ENCODE results near the gene PRDM15. TPM values are rescaled to one million over a fixed set of nuclear protein-coding genes. Genes with fewer than 3 reads are reported as not detected.

The PRDM15 gene
- total RNA-seq, 4 donors from 2014 or later: 5.3 to 6.8 (median 5.8) TPM

DNA sequence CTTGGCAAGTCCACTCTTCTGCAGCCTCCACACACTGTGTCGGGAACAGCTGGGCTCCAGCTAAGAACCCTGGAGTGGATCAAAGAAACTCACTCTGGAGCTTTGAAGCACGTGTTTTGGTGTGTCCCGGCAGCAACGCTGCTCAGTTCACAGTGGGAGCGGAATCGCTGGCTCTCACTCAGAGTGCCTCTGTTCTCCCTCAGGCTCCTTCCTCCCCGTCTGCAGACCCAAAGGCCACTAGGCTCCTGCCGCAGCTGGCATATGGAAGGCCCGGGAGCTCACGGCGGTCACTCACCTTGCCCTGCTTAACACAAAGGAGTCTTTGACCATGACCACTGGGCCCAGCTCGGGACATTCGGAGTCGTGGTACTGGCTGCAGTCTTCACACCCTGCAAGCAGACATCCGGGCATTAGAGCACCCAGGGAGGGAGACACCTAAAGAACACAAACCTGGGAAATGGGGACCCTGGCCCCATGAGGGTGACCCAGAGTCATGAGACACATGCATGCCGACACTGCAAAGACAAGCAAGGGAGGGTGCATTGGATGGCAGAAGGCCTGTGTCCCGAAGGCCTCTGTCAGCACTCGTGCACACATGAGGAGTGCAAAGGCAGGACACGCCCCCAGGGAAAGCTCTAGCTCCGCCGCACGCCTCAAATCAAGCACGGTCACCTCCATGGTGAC is 19.7 kb downstream of the PRDM15 start:
- TF ChIP-seq, protein P1, sequence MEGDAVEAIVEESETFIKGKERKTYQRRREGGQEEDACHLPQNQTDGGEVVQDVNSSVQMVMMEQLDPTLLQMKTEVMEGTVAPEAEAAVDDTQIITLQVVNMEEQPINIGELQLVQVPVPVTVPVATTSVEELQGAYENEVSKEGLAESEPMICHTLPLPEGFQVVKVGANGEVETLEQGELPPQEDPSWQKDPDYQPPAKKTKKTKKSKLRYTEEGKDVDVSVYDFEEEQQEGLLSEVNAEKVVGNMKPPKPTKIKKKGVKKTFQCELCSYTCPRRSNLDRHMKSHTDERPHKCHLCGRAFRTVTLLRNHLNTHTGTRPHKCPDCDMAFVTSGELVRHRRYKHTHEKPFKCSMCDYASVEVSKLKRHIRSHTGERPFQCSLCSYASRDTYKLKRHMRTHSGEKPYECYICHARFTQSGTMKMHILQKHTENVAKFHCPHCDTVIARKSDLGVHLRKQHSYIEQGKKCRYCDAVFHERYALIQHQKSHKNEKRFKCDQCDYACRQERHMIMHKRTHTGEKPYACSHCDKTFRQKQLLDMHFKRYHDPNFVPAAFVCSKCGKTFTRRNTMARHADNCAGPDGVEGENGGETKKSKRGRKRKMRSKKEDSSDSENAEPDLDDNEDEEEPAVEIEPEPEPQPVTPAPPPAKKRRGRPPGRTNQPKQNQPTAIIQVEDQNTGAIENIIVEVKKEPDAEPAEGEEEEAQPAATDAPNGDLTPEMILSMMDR (IDR thresholded peaks at IDR 0.05; ENCODE audit: low read depth): no peak

DNA sequence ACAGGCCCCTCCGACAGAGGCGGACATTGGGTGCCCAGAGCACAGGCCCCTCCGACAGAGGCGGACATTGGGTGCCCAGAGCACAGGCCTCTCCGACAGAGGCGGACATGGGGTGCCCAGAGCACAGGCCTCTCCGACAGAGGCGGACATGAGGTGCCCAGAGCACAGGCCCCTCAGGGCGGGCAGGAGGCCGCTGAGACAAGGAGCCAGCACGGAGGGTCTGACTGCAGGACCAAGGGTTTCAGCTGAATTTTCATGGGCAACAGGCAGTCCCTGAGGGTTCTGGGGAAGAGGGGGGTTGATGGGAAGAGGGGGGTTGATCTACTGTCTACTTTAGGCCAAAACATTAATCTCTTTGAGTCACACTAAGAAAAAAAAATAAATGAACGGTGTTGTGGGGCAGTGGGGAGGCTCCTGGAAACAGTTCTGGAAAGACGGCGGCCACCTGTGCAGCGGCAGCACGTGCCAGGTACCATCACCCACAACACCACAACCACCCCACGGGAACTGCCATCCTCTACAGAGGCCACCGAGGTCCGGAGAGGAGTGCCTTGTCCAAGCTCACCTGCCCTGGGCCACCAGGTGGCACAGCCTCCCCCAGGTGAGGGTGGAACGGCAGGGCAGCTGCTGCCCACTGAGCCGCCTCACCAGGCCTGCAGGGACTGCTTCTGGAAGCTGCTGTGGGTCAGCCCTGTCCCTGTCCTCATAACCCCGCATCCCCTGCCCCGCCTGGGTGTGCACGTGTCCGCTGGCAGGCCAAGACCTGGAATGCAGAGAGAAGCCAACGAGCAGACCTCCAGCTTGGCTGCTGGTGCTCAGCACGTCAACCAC is 20.5 kb downstream of the PRDM15 start:
- TF ChIP-seq, protein P1 (IDR thresholded peaks at IDR 0.05; ENCODE audit: low read depth): no peak

DNA sequence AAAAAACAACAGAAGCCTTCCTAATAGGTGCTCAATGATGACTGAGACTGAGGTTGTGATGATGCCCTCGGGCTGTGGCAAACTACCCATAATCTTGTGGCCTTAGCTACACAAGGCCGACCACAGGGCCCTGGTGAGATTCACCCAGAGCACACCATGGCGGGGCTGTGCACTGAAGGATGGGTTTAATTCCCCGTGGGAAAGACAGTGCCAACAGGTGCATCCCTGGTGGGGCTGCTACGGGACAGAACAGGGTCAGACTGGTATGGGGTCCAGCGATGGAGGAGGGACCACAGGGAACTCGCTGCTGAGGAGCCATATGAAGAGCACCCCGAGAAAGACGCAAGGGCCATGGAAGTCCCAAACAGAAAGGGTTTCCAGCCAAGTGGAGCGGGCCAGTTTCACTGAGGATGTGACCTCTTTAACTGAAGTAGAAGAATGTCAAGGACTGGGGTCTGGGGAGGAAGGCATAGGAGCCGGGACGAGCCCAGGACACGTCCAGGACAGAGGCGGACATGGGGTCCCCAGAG is 21.3 kb downstream of the PRDM15 start:
- TF ChIP-seq, protein P1 (IDR thresholded peaks at IDR 0.05; ENCODE audit: low read depth): no peak

DNA sequence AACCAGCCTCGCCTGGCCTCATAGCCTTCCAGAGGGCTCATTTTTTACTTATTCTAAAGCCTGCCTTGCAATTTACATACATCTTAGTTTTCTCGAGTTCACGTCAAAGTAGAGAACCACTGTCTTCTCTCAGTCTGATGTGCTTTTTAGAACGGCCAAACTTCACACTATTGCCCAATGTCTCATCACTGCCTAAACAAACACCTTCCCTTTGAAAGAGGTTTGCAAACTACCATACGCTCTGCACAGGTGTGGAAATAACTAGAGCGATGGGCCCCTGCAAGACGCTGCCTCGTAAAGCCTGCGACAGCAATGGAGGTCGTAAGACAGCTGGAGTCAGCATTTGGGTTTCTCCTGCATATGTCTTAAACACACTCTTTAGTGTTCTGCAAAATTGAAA is 22.6 kb downstream of the PRDM15 start:
- TF ChIP-seq, protein P1 (IDR thresholded peaks at IDR 0.05; ENCODE audit: low read depth): no peak

DNA sequence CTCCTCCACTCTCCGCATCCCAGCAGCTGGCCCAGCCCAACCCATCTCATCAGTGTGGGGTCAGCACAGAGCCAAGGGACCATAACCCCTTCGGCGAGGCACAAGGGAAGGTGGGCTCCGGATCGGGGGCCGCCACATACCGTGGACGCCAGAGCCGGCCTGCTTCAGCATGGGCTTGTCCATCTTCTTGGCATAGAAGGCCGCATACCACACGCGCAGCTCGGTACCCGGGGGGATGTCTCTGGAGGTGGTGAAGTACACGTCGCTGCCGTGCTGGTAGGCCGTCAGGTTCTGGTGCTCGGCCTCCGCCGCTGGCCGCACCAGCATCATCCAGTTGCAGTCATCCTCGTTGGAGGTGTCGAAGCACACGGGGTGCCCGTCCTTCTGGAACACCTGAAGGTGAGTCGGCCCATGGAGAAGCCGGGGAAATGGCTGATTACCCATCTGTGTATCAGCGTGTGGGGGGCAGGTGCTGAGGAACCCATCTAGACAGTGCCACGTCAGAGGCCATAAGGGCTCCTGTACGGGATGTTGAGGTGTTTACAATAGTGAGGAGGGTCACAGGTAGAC is 24.6 kb downstream of the PRDM15 start:
- TF ChIP-seq, protein P1 (IDR thresholded peaks at IDR 0.05; ENCODE audit: low read depth): no peak

DNA sequence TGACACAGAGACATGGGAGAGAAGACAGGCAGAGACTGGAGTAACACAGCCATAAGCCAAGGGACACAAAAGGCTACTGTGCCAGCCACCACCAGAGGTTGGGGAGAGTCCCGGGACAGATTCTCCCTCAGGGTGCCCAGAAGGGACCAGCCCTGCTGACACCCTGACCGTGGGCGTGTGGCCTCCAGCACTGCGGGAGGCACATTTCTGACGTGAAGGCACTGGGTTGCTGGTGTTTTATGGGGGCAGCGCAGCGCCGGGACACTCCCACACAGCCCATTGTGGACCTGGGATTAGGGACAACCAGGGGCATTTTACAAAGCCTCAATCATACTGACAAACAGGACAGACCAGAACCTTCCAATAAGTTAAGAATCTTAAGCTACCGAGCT is 26.2 kb downstream of the PRDM15 start:
- TF ChIP-seq, protein P1 (IDR thresholded peaks at IDR 0.05; ENCODE audit: low read depth): no peak

Data from subcutaneous adipose tissue (tissue), 4 donors.